OCI-LY7 (cell line): ENCODE data around the gene UFM1. TPM values are rescaled to one million over a fixed set of nuclear protein-coding genes. Genes with fewer than 3 reads are reported as not detected.
"Not testable (repeated sequence)": the region's sequence is repeated elsewhere in the genome, so short reads cannot be mapped to it uniquely, and the experiment has no call there.

ENCODE experiments used
- BruUV-seq: library from RNA; stranded (reverse); fragments of 400-500 nt; replicated peaks from 2 replicates; lab custom pipeline; 2021; lab: Mats Ljungman, UMichigan
- CTCF ChIA-PET: fragments of 300-600 bp; sonication (Branson Sonifier 250); formaldehyde crosslinking; loops from one replicate; lab custom pipeline; 2022; ENCODE audit warnings: antibody characterized with exemption; ENCODE audit not compliant: unreplicated experiment; lab: Charles Lee
- POLR2A ChIA-PET: fragments of 300-600 bp; sonication (Branson Sonifier 250); formaldehyde crosslinking; loops from one replicate; lab custom pipeline; 2022; ENCODE audit warnings: antibody characterized with exemption; lab: Charles Lee
- DNase-seq: peaks from one replicate; pipeline ENCODE4 v3.0.0-alpha.2; 2015; ENCODE audit warnings: low spot score
- H2AFZ ChIP-seq: fragments of 200-600 bp; sonication (generic), shearing (Covaris generic); 2 replicates; pipeline ENCODE4 v1.6.1; 2014; ENCODE audit warnings: mild to moderate bottlenecking, antibody characterized with exemption, low read length, moderate library complexity
- H3K27ac ChIP-seq: fragments of 200-600 bp; sonication (generic); 2 replicates; pipeline ENCODE4 v1.5.1; 2014; ENCODE audit warnings: mixed run types, low read depth, mild to moderate bottlenecking, moderate library complexity, low read length, inconsistent platforms; ENCODE audit not compliant: poor library complexity, severe bottlenecking
- H3K36me3 ChIP-seq: fragments of 200-600 bp; sonication (generic); 2 replicates; pipeline ENCODE4 v1.6.1; 2014; ENCODE audit warnings: mild to moderate bottlenecking, antibody characterized with exemption, low read length, moderate library complexity, mixed read lengths; ENCODE audit not compliant: insufficient read depth
- H3K4me1 ChIP-seq: fragments of 200-600 bp; sonication (generic); 2 replicates; pipeline ENCODE4 v1.5.1; 2014; ENCODE audit warnings: mild to moderate bottlenecking, low read length; ENCODE audit not compliant: insufficient read depth, poor library complexity, severe bottlenecking
- H3K4me2 ChIP-seq: fragments of 200-600 bp; sonication (generic); 2 replicates; pipeline ENCODE4 v1.6.1; 2014; ENCODE audit warnings: mild to moderate bottlenecking, low read length
- H3K4me3 ChIP-seq: fragments of 200-600 bp; sonication (generic); 2 replicates; pipeline ENCODE4 v1.5.1; 2014; ENCODE audit warnings: mild to moderate bottlenecking, low read depth, low read length; ENCODE audit not compliant: poor library complexity, severe bottlenecking
- H3K79me2 ChIP-seq: fragments of 200-600 bp; sonication (generic); 2 replicates; pipeline ENCODE4 v1.6.1; 2016; ENCODE audit warnings: low read depth, mild to moderate bottlenecking, low read length, moderate library complexity, mixed read lengths; ENCODE audit not compliant: insufficient read depth
- H3K9me2 ChIP-seq: fragments of 200-600 bp; sonication (generic); 2 replicates; pipeline ENCODE4 v1.6.1; 2016; ENCODE audit warnings: mild to moderate bottlenecking, low read length, mixed read lengths; ENCODE audit not compliant: insufficient read depth
- H3K9me3 ChIP-seq: fragments of 200-600 bp; sonication (generic); 2 replicates; pipeline ENCODE4 v1.6.1; 2014; ENCODE audit warnings: mild to moderate bottlenecking, mixed run types, low read length, mixed read lengths
- H4K20me1 ChIP-seq: fragments of 200-600 bp; sonication (generic); 2 replicates; pipeline ENCODE4 v1.6.1; 2014; ENCODE audit warnings: mild to moderate bottlenecking, antibody characterized with exemption, low read length, moderate library complexity, mixed read lengths; ENCODE audit not compliant: insufficient read depth
- CTCF ChIP-seq: fragments of 200-600 bp; sonication (generic); conservative IDR thresholded peaks from 2 replicates; pipeline ENCODE4 v1.5.1; 2014; ENCODE audit warnings: mild to moderate bottlenecking, antibody characterized with exemption, low read length, moderate library complexity, mixed read lengths
- EZH2phosphoT487 ChIP-seq: fragments of 200-600 bp; sonication (generic); IDR thresholded peaks from 2 replicates; pipeline ENCODE4 v1.6.1; 2018; ENCODE audit warnings: low read depth, borderline replicate concordance, mild to moderate bottlenecking, mixed run types, antibody characterized with exemption, low read length, moderate library complexity, mixed read lengths
- intact Hi-C: fragments of 100-400 bp; cut with micrococcal nuclease; formaldehyde crosslinking; loops from one replicate; pipeline ENCODE4 v1.10.0; 2022; ENCODE audit not compliant: unreplicated experiment
- total RNA-seq, 2 experiments: library from RNA; depleted of rRNA in 1 of 2; stranded (reverse); fragments of >200 nt in 1 of 2; shearing (Covaris generic) in 1 of 2; gene quantifications; 2 replicates each; pipeline ENCODE4 v1.2.3, GENCODE V29; 2014 to 2022

Gene UFM1
- total RNA-seq, 2 experiments from 2014 or later: 33.3 to 46.9 TPM

- H4K20me1 ChIP-seq: no peaks in the 10 kb centered on the region
- no TSS peak for BruUV-seq
- H3K4me2 ChIP-seq: no peak overlapping the region
- H3K36me3 ChIP-seq: peaks cover 49% of the 10 kb centered on the region
- CTCF ChIA-PET: no interaction called here
- no peak overlapping the region for H3K4me3 ChIP-seq
- POLR2A ChIA-PET: no interaction called here
- H2AFZ ChIP-seq: no peak overlapping the region
- H3K9me2 ChIP-seq: no peaks in the 10 kb centered on the region
- intact Hi-C loops: no loop called here
- no peaks in the 10 kb centered on the region for H3K9me3 ChIP-seq
- no peak for TF ChIP-seq EZH2phosphoT487
- no peak for TF ChIP-seq CTCF
- DNase-seq: no peak
- no peak overlapping the region for H3K27ac ChIP-seq
- H3K79me2 ChIP-seq: no peaks in the 10 kb centered on the region
- H3K4me1 ChIP-seq: no peaks in the 10 kb centered on the region
Observed at GRCh38 chr13:38363219-38363618, 13.6 kb downstream of the UFM1 start.

- H4K20me1 ChIP-seq, H3K9me2 ChIP-seq, BruUV-seq, H3K9me3 ChIP-seq, H3K4me3 ChIP-seq, H2AFZ ChIP-seq, H3K4me1 ChIP-seq, DNase-seq, intact Hi-C loops, H3K4me2 ChIP-seq, H3K27ac ChIP-seq, H3K79me2 ChIP-seq, CTCF ChIA-PET: not testable (repeated sequence)
- H3K36me3 ChIP-seq: peaks cover 44% of the 10 kb centered on the region
- POLR2A ChIA-PET: interaction anchor here (0.5 kb wide), 1 partner anchor 424 kb away, joined by 3 read pairs; no protein-coding TSS in a partner anchor
Observed at GRCh38 chr13:38363746-38364145, 14.1 kb downstream of the UFM1 start.

- Histone ChIP-seq H3K36me3 (peaks cover 29% of the 10 kb centered on the region), H3K4me2 (no peak overlapping the region), H3K4me3 (no peak overlapping the region), H3K27ac (no peak overlapping the region), H3K9me3 (no peaks in the 10 kb centered on the region), H2AFZ (no peak overlapping the region), H3K79me2 (no peaks in the 10 kb centered on the region), H4K20me1 (no peaks in the 10 kb centered on the region), H3K9me2 (no peaks in the 10 kb centered on the region), H3K4me1 (no peaks in the 10 kb centered on the region)
- no TSS peak for BruUV-seq
- TF ChIP-seq EZH2phosphoT487 (no peak), CTCF (no peak)
- intact Hi-C loops: no loop called here
- ChIA-PET POLR2A (no interaction called here), CTCF (no interaction called here)
- DNase-seq: no peak
Observed at GRCh38 chr13:38365661-38366060, 16.0 kb downstream of the UFM1 start.
